ENCODE measurements around the gene RPL37.
"Not testable (repeated sequence)": the region's sequence is repeated elsewhere in the genome, so short reads cannot be mapped to it uniquely, and the experiment has no call there.

The RPL37 gene

DNA sequence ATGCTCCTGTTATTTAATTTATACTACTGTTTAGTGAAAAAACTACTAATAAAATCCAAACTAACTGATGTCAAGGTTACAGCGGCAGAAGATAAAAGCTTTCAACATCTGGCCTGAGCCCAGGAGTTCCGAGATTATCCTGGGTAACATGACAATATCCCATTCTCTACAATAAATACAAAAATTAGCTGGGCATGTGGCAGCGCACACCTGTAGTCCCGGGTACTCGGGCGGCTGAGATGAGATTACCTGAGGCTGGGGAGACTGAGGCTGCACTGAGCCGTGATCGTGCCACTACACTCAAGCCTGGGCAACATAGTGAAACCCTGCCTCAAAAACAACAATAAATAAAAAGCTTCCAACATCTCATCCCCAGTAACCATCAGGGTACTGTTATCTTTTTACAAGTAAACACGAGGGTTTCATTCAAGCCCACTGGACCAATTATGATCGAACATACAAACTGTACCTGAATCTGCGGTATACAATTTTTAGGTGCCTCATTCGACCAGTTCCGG is 1.3 kb downstream of the RPL37 start:
- DNase-seq (ENCODE audit: low read depth) = no peak

GRCh38 chr5:40832345-40832744 is 2.7 kb downstream of the RPL37 start:
- DNase-seq (ENCODE audit: low read depth) = peak; percentile 57

DNA sequence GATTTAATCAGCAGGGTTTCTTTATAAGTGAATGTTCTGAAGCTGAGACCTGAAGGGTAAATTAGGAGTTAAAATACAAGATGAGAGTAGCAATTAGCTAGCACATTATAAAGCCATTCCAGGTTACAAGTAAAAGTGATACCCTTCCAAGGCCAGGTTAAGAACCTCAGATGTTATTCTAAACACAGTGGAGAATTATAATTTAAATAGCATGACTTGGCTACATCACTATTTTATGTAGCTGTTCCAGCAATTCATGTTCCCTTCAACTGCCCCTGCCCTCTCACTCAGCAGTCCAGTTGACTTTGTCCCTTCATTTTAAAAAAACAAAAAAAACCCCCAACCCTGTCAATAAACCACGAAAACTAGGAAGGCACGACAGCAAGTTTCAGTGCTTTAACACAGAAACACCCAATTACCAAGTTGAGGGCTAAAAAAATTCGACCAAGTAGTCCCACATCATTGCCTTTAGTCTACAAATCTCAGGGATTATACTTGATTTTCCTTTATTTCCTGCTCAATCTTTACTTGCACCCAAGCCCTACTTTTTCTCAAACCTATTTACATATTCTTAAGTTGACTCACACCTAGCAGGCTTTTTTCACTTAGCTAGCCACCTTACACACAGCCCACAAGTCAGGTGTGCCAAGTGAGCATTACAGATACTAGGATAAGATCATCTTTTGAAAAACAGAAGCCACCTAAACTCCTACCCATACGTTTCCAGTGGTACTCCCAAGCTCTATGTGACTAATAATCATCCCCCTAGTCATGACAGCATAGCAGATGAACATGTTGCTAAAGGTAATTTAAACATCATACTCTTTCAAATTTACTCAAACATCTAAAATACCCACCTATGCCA is 3.4 kb downstream of the RPL37 start:
- DNase-seq (ENCODE audit: low read depth) = no peak

DNA sequence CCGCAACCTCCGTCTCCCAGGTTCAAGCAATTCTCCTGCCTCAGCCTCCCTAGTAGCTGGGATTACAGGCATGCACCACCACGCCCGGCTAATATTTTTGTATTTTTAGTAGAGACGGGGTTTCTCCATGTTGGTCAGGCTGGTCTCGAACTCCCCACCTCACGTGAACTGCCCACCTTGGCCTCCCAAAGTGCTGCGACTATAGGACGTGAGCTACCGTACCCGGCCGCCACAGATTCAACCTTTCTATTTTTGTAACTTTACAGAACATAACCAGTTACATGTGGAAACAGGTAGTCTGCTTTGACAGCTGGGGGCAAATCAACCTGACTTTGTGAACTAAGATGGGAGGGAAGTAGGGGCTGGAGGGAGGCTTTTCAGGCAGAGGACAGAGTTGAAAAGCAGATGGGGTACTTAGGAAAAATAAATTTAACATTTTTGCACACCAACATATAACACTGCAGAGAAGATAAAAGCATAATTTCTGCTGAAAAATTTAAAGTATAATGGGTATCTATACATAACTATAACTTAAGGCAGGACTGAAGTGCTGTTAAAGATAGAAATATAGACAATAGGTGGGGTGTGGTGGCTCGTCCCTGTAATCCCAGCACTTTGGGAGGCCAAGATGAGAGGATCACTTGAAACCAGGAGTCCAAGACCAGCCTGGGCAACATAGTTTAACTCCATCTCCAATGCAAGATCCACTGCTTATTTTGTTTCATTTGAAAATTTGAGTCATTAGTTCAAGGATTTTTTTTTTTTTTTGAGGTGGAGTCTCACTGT is 5.1 kb downstream of the RPL37 start:
- DNase-seq (ENCODE audit: low read depth) = no peak

GRCh38 chr5:40828690-40829661 is 6.0 kb downstream of the RPL37 start:
- no peak for DNase-seq (ENCODE audit: low read depth)

- no peak for DNase-seq (ENCODE audit: low read depth)
These were observed 6.9 kb downstream of the RPL37 start for GRCh38 chr5:40828021-40828631.

DNA sequence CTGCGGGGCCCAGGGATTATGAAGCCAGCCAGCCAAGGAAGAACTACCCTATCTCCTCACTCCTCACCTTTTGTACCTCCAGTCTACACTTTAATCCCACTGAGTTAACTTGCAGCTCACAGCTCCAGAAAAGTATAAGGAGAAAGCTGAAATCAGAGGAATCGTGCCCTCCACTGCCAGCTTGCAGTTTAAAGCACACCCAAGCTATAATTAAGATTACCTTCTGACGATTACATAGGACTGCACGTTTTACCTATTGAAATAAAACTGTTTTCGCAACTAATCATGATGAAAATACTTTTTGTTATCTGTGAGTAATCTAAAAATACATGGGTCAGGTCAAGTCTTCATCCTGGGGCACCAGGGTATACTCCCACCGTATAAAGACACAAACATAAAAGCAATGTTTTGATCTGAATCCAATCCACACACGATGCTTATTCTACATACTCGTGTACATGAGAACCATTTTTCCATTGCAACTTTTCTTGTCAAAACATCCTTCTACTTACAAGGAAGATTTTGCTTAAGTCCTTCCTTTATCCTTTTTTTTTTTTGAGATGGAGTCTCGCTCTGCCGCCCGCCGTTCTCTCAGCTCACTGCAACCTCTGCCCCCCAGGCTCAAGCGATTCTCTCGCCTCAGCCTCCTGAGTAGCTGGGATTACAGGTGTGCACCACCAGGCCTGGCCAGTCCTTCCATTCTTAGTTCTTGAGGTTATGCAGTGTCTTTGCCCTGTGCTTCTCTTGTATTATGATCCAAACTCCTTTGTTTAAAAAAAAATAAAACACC is 7.6 kb downstream of the RPL37 start:
- no peak for DNase-seq (ENCODE audit: low read depth)

DNA sequence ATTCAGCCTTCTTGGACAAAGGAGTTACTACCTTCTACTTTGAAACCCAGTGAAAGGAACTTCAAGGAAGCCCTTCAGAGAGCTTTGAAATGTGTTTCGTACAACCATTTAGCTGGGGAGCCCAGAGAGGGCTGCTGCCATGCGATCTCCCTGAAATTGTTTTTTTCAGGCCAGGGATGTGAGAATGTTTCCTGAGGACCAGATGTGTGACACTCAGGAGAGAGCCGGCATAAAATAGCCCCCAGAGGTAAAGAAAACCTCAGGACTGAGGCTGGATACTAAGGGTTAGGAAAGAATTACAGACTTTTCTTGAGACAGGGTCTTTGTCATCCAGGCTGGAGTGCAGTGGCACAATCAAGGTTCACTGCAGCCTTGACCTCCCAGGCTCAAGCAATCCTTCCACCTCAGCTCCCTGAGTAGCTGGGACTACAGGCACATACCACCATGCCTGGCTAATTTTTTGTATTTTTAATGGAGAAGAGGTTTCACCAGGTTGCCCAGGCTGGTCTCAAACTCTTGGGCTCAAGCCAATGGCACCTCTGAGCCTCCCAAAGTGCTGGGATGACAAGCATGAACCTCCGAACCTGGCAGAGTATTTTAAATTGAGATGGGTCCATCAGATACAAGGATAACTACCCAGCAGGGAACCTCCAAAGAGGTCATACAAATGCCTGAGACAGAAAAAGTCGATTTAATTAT is 8.4 kb downstream of the RPL37 start:
- DNase-seq (ENCODE audit: low read depth) = no peak

DNA sequence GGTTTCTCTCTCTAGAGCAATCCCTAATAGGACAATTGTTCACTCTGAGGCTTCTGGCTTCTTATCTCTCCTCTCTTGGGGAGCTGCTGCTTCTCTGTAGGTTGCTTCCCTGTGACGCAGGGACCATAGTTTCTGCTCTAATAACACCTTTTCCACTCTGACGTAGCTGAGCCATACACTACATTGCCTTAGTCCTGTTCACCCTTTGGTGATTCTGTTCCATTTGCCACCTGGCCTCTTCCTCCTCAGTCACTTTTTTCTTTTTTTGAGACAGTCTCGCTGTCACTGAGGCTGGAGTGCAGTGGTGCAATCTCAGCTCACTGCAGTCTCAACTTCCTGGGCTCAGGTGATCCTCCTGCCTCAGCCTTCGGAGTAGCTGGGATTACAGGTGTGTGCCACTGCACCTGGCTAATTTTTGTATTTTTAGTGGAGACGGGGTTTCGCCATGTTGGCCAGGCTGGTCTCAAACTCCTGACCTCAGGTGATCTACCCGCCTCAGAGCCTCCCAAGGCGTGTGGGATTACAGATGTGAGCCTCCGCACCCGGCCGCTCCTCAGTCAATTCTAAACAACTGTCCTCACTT is 9.5 kb downstream of the RPL37 start:
- DNase-seq (ENCODE audit: low read depth) = not testable (repeated sequence)

DNA sequence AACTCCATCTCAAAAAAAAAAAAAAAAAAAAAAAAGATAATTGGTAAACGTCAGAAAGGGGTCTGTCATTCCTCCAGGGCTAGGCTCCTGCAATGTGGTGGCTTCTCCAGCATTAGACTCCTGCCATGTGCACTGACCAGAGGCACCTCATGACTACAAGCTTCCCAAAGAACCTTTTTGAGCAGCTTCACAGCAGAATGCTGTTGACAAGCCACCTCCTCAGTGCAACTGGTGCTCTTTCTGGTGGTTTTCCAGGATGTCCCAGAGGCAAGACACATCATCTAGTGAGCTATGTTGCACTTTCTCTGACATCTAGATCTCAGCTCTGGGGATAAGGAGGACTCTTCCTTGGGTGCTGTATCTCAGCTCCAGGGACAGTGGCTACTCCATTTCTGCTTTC is 11.6 kb downstream of the RPL37 start:
- no peak for DNase-seq (ENCODE audit: low read depth)

DNA sequence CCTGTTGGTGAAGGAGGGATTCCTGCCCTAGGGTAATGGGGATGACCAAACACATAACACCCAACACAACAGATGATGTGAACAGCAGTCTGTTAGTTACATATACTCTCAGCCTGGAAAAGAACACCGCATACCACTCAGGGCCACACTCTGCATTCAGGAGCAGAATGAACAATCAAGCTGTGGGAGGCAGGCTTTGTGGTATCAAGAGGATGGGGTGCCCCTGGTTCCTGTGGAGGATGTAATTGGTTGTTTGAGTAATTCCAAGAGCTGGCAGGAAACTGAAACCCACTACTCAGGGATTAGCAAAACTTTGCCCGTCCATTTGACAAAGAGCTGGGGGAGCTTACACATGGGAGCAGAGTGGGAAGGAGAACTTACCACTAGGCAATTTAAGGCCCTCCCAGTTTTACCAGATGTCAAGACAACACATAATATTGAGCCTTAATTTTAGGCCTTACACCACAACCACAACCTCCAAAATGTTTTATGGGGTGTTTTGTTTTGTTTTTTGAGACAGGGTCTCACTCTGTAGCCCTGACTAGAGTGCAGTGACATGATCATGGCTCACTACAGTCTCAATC is 21.2 kb downstream of the RPL37 start:
- no peak for DNase-seq (ENCODE audit: low read depth)

- DNase-seq (ENCODE audit: low read depth) = no peak
These were observed 22.9 kb downstream of the RPL37 start for GRCh38 chr5:40812125-40812524.

DNA sequence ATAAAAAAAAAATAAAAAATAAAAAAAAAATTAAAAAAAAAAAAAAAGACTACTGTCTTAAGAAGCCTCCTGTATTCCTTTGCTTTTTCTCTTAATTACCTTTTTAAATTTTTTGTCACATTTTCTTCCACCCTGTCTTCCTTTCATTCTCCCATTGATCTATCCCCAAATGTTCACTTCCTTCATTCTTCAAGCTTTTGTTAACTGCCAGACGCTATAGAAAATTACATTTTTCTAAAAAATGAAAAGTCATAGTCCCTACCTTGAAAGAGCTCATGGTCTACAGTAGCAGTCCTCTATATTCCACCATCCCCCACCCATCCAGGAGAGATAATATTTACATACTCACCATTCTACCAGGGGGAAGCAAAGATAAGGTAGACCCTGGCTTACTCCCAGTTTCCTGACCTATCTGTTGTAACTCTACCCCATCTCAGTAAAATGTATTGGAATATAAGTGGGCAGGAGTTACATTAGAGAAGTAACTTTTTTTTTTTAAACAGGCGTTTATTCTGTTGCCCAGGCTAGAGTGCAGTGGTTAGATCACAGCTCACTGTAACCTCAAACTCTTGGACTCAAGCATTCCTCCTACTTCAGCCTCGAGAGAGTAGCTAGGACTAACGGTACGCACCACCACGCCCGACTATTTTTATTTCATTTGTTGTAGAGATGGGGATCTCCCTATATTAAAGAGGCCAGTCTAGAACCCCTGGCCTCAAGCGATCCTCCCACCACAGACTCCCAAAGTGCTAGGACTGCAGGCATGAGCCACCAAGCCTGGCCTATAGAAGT is 33.1 kb downstream of the RPL37 start:
- no peak for DNase-seq (ENCODE audit: low read depth)

- DNase-seq (ENCODE audit: low read depth) = no peak
These were observed 35.8 kb downstream of the RPL37 start for GRCh38 chr5:40799258-40799657.

GRCh38 chr5:40798801-40799210 is 36.2 kb downstream of the RPL37 start:
- DNase-seq (ENCODE audit: low read depth) = no peak

DNA sequence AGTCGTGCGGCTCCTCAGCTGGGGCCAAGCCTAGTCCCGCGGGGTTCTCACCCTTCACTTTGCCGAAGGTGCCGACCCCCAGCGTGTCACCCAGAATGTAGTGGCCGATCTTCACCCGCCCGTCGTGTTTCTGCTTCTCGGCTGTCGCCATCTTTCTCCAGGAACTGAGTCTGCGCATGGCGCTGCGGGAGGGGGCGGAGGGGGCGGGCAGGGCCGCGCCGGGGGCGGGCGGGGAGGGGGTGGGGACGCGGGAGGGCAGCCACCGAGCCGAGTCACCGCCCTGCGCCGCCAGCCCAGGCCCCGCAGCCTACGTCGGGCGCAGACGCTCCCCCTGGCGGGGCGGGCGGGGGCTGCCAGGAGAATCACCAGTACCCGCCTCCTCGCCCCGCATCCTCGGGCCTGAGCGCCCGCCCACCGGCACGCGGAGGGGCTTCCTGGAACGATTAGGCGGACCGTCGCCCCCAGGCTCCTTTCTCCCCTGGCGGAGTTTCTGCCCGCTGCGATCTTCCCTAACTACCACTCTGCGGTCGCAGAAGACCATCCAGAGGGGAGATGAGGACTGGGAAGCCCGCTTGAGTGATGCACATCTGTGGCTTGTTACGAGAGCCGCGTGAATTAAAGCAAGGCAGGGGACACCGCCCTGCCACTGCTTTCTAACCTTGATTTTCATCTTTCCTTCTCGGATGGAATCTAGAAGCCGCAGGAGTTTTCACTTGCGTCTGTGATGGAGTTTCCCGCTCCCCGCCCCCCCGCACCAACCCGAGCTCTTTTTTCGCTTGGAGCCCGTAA is 36.8 kb downstream of the RPL37 start, which contains the start of gene PRKAA1:
TSS of gene PRKAA1 (minus strand) at position 363 of the 789 bp plus-strand sequence. CDS start at position 178, 185 bp downstream.
- peak; percentile 85 for DNase-seq (ENCODE audit: low read depth)

GRCh38 chr5:40797273-40798011 is 37.6 kb downstream of the RPL37 start:
- peak; percentile 69 for DNase-seq (ENCODE audit: low read depth)

All from iris pigment epithelial cell (primary cell).